Stimulated activated CD4-positive, alpha-beta T cell treated with anti-CD3 and anti-CD28 coated beads, Interleukin-15, amount 100 ng/mL, for 1 hour (primary cell): ENCODE measurements around the gene RGPD3.

Experiments
- DNase-seq, 2 donors: peaks; one replicate each; pipeline ENCODE4 v3.0.0-alpha.2; 2020; ENCODE audit warnings: low read depth in 1 of 2, low spot score in 1 of 2

RGPD3 gene

DNA sequence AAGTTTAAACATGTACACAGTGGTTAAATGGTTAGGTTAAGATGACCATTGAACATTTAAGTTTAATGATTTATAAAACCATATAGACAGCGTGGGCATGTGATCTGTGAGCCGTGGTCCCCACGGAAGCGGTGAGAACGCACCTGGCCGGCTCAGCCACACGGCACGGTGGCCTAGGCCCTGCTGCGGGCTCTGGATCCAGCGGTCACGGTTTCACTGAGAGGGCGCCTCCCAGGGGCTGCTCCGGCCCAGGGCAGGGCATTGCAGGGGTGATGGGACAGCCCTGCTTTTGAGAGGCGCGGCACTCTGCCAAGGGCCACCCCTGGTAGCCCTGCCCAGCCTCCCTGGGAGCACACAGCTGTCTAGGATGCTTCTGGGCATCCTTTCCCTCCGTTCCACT is 124.9 kb downstream of the RGPD3 start:
- DNase-seq: no peak

DNA sequence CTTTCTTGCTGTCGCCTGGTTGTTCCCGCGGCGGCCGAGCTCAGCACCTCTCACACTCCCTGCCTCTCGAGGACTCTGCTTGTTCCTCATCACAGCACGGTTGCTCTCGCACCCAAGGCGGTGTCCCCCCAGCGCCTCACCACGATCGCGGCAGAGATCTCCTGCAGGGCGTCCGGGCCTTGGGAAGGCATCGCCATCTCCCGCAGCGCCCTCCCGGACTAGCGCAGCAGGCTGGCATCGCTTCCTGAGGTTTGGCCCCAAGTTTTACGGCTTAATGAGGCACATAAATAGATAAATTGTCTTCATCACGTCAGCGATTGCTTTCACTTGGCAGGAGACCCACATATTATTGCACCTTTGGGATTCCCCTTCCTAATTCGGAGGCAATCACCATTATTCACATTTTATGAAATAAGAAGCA is 125.4 kb downstream of the RGPD3 start:
- no peak for DNase-seq

DNA sequence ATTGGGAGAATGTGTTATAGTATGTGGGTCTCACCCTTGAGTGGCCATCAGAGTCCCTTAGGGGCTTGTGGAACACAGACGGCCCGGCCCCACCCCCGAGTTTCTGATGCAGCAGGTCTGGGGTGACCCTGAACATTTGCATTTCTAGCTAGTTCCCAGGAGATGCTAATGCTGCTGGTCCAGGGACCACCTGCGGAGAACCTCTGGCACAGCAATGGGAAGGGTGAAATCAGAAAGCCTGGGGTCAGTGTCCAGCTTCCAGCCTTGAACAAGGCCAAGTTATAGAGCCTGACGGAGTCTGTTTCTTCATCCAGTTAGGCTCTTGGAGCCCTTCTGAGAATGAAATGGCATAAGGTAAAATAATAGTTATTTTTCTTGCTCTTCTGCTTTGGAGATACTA is 126.5 kb downstream of the RGPD3 start:
- no peak for DNase-seq
